ENCODE results near the gene FOS.

FOS gene

DNA sequence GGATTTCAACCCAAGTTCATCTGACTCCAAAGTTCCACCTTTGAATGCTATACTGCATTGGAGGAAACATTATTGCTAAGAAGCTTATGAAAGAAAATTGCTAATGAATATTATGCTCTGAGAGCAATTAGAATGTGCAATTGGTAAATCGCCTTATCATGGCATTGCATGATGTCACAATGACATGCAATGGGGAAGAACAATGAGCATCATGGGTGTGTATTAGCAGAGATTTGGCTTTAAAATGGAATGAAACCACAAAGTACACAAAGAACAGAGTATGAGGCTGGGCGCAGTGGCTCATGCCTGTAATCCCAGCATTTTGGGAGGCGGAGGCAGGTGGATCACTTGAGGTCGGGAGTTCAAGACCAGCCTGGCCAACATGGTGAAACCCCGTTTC lies 34.7 kb downstream of the FOS start:
- in situ Hi-C loops (cut with HindIII; ENCODE audit: low sequenced_read_pairs), result no loop called here

GRCh38 chr14:75315144-75315543 lies 36.5 kb downstream of the FOS start:
- in situ Hi-C loops (cut with HindIII; ENCODE audit: low sequenced_read_pairs), result no loop called here

DNA sequence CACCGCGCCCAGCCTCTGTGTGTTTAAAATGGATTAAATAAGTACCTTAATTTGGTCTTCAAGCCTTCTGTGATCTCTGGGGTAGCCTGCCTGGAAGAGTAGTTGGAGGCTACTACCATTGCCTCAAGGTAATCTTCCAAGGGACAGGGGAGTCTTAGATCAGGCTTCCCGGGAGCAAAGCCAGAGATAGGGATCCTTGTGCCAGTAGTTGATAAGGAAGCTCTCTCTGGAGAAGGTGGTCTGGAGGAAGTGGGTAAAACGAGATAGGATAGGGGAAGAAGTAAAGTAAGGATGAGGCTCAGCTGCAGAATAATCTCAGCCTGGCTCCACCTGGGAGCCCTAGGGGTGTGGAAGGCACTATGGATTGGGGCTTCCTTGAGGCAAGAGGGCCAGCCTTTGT lies 38.5 kb downstream of the FOS start:
- in situ Hi-C loops (cut with HindIII; ENCODE audit: low sequenced_read_pairs), result no loop called here

DNA sequence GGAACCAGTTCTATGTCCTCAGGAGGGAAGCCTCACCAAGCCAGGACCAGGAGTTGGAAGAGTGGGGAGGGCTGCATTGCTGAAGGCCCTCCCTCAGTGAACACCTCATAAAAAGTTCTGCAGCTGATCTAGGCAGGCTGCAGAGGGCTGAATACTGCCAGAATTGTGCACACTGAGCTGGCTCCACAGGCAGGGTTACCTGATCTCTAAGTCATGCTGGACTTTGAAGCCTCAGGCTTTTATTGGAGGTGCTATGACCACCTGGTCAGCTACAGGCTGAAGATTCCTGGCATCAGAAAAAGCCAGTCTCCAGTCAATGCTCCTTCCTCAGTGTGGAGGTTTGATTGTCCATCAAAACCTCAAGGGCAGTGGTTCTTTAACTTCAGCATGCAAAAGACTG lies 39.7 kb downstream of the FOS start:
- in situ Hi-C loops (cut with HindIII; ENCODE audit: low sequenced_read_pairs), result no loop called here

DNA sequence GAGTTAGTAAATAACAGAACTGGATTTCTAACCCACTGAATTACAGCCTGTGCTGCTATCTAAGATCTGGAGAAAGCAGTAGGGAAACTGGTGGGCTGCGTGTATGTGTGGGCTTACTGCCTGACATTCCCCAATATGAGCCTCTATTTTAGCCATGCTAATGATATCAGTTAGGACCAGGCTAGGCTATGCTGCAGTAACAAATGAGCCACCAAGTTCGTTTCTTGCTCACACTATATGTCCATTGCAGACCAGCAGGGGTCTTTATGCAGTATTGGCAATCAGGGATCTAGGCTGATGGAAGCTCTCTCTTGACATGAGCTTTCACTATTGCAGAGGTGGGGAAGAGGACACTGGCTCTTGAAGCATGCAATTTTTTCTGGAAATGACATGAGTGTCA lies 40.4 kb downstream of the FOS start:
- in situ Hi-C loops (cut with HindIII; ENCODE audit: low sequenced_read_pairs), result no loop called here

- in situ Hi-C loops (cut with HindIII; ENCODE audit: low sequenced_read_pairs), result no loop called here
Observed at GRCh38 chr14:75320196-75320595, 41.6 kb downstream of the FOS start.

GRCh38 chr14:75322746-75323145 lies 44.1 kb downstream of the FOS start:
- in situ Hi-C loops (cut with HindIII; ENCODE audit: low sequenced_read_pairs), result no loop called here

GRCh38 chr14:75323571-75323970 lies 44.9 kb downstream of the FOS start:
- in situ Hi-C loops (cut with HindIII; ENCODE audit: low sequenced_read_pairs), result no loop called here

GRCh38 chr14:75328558-75329155 lies 50.0 kb downstream of the FOS start:
- in situ Hi-C loops (cut with HindIII; ENCODE audit: low sequenced_read_pairs), result no loop called here

DNA sequence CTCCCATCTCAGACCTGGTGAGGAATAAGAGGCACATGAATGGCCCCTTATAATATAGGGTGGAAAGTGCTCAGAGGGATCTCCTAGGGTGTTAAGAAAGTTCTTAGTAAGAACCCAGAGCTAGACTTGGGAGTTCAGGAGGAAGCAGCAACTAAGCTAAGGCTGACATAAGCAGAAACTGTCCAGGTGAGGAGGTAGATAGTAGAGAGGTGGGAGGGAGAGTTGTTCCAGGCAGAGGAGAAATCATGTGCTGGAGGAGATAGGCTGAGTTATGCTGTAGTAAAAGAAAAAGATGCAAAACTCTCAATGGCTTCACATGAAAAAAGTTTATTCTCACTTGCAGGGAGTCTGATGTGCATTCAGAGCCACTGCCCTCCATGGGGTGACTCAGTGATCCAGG lies 50.7 kb downstream of the FOS start:
- in situ Hi-C loops (cut with HindIII; ENCODE audit: low sequenced_read_pairs), result no loop called here

GRCh38 chr14:75331471-75331870 lies 52.8 kb downstream of the FOS start:
- in situ Hi-C loops (cut with HindIII; ENCODE audit: low sequenced_read_pairs), result loop anchor here (5.0 kb wide), 1 partner anchor 36 kb away; no protein-coding TSS in a partner anchor
